Fibroblast of the aortic adventitia (primary cell): ENCODE results near the gene DCLK1. TPM values are rescaled to one million over a fixed set of nuclear protein-coding genes. Genes with fewer than 3 reads are reported as not detected.

Source experiments
- DNase-seq: peaks from one replicate; pipeline ENCODE4 v3.0.0-alpha.2; 2010; ENCODE audit warnings: low read depth
- H3K4me3 ChIP-seq: 2 replicates; pipeline ENCODE4 v1.5.1; 2011; ENCODE audit warnings: low read depth, mild to moderate bottlenecking, control low read depth, low read length, moderate library complexity
- total RNA-seq: library from RNA; depleted of rRNA; stranded (reverse); fragments of >200 nt; gene quantifications from 2 replicates; pipeline ENCODE4 v1.2.3, GENCODE V29; 2012; ENCODE audit warnings: low replicate concordance
- TF ChIP-seq, protein P1 (sequence below): IDR thresholded peaks from 2 replicates; pipeline ENCODE4 v1.5.1; 2011; ENCODE audit warnings: mild to moderate bottlenecking, low read length, control low read depth, inconsistent platforms; ENCODE audit not compliant: insufficient read depth

The DCLK1 gene
- total RNA-seq, 1 donor: 80.0 TPM

DNA sequence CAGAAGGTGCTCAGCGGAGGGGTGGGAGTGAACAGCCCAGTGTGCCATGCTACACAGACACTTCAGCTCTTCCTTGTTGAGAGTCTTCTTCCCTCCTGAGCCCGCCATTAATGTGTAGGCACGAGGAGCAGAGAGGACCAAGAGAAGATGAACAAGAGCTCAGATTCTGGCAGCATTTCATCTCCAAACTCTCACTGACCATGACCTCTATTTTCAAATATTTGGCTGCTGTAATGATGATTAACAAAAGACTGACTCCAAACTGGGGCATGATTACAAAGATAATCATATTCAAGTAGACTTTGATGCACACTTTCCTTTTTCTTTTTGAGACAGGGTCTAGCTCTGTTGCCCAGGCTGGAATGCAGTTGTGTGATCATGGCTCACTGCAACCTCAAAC, 236.5 kb downstream of the DCLK1 start:
- TF ChIP-seq, protein P1, sequence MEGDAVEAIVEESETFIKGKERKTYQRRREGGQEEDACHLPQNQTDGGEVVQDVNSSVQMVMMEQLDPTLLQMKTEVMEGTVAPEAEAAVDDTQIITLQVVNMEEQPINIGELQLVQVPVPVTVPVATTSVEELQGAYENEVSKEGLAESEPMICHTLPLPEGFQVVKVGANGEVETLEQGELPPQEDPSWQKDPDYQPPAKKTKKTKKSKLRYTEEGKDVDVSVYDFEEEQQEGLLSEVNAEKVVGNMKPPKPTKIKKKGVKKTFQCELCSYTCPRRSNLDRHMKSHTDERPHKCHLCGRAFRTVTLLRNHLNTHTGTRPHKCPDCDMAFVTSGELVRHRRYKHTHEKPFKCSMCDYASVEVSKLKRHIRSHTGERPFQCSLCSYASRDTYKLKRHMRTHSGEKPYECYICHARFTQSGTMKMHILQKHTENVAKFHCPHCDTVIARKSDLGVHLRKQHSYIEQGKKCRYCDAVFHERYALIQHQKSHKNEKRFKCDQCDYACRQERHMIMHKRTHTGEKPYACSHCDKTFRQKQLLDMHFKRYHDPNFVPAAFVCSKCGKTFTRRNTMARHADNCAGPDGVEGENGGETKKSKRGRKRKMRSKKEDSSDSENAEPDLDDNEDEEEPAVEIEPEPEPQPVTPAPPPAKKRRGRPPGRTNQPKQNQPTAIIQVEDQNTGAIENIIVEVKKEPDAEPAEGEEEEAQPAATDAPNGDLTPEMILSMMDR: no peak
- no peak overlapping the region for H3K4me3 ChIP-seq
- DNase-seq: peak; percentile 22

GRCh38 chr13:35892837-35893814, 238.1 kb downstream of the DCLK1 start:
- DNase-seq: no peak
- no peak overlapping the region for H3K4me3 ChIP-seq
- TF ChIP-seq, protein P1: no peak

GRCh38 chr13:35891507-35892441, 239.4 kb downstream of the DCLK1 start:
- DNase-seq: peak; percentile 36

GRCh38 chr13:35889560-35889959, 241.6 kb downstream of the DCLK1 start:
- TF ChIP-seq, protein P1: no peak

More at GRCh38 chr13:35891507-35892441, 239.4 kb downstream of the DCLK1 start:
- TF ChIP-seq, protein P1: no peak
- H3K4me3 ChIP-seq: no peak overlapping the region

GRCh38 chr13:35888981-35889380, 242.2 kb downstream of the DCLK1 start:
- no peak for DNase-seq
- no peak overlapping the region for H3K4me3 ChIP-seq
- TF ChIP-seq, protein P1: no peak

More at GRCh38 chr13:35889560-35889959, 241.6 kb downstream of the DCLK1 start:
- no peak overlapping the region for H3K4me3 ChIP-seq
- DNase-seq: no peak

DNA sequence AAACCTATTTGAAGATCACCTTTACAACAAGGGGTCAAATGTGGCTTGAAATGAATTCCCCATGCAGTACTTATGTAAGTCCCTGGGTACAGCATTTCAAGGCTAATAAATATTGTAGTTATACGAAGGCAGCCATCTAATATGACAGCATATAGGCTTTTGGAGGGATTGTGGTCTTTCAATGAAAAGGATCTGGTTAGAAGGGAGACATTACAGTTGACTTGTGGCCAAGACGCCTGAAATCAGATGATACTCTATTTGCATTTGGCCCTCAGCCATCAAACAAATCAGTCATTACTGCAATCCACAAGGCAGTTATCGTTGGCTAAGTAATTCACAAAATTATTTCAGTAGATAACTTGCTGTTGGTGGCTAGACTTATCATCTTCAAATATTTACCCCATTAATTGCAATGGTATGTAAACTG, 242.7 kb downstream of the DCLK1 start:
- peak; percentile 25 for DNase-seq
- TF ChIP-seq, protein P1: no peak
- no peak overlapping the region for H3K4me3 ChIP-seq
